ENCODE data around the gene IFIH1.

- TF ChIP-seq, protein P1, sequence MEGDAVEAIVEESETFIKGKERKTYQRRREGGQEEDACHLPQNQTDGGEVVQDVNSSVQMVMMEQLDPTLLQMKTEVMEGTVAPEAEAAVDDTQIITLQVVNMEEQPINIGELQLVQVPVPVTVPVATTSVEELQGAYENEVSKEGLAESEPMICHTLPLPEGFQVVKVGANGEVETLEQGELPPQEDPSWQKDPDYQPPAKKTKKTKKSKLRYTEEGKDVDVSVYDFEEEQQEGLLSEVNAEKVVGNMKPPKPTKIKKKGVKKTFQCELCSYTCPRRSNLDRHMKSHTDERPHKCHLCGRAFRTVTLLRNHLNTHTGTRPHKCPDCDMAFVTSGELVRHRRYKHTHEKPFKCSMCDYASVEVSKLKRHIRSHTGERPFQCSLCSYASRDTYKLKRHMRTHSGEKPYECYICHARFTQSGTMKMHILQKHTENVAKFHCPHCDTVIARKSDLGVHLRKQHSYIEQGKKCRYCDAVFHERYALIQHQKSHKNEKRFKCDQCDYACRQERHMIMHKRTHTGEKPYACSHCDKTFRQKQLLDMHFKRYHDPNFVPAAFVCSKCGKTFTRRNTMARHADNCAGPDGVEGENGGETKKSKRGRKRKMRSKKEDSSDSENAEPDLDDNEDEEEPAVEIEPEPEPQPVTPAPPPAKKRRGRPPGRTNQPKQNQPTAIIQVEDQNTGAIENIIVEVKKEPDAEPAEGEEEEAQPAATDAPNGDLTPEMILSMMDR (IDR thresholded peaks at IDR 0.05), result no peak
- no peak for TF ChIP-seq POLR2A (IDR thresholded peaks at IDR 0.05)
Measured at GRCh38 chr2:162226836-162227235, 91.6 kb downstream of the IFIH1 start.
